ENCODE data around the gene NCAN.

NCAN gene

DNA sequence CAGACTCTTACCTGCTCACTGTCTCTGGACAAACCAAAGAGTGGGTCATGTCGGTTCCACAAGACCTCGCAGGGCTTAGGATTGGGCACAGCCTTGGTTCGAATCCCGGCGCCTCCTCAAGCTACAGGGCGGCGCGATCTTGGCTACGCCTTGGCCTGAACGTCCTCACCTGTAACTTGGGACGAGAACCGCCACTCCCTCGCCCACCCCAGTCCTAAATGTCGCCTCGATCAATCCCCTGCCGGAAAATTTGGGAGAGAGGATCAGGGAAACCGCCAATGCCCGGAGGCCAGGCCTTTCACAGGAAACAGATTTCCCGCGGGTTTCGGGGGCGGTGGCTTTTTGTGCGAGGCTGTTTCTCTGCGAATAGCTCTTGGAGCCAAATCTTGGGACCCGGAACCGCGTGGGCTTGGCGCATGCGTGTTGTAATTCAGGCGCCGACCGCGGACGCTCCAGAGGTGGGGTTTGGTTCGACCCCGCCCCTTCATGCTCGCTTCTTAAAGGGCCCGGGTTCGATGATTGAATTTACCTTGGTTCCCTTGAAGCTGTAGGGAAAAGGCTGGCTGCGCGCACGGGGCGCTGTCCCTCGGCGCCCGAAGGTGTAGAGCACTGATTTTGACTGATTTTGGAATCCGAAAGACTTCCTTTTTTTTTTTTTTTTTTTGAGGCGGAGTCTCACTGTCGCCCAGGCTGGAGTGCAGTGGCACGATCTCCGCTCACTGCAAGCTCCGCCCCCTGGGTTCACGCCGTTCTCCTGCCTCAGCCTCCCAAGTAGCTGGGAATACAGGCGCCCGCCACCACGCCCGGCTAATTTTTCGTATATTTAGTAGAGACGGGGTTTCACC is 8.5 kb upstream of the NCAN start, which contains the start of gene NR2C2AP:
TSS of gene NR2C2AP (minus strand) at position 403 of the 845 bp plus-strand sequence. CDS start at position 49, 354 bp downstream.
- Histone ChIP-seq H3K36me3 (ENCODE audit: control insufficient read depth, insufficient read depth, low read length) (peaks cover 3% of the 10 kb centered on the region), H3K27me3 (ENCODE audit: control insufficient read depth, insufficient read depth, low read length) (no peaks in the 10 kb centered on the region), H3K4me3 (ENCODE audit: low read length) (peak within 1 kb of the TSS; percentile 72), H3K27ac (ENCODE audit: low read depth, low read length) (peak within 1 kb of the TSS; percentile 38), H3K4me1 (ENCODE audit: control insufficient read depth, insufficient read depth, low read length) (peaks cover 5% of the 10 kb centered on the region), H3K9ac (ENCODE audit: low read length) (peak within 1 kb of the TSS; percentile 49)

DNA sequence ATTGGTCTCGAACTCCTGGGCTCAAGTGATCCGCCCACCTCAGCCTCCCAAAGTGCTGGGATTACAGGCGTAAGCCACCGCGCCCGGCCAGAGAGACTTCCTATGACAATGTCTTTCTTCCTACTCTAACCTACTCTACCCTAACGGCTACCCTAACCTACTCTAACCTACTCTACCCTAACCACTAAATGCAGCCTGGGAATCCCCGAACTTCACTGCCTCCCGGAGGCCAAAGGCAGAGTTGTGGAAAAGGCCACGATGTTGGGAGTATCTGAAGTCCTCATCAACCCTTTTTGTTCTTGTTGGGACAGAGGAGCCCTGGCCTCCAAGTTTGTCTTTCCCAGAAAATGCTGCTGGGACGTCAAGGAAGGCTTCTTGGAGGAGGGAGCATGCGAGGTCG is 7.6 kb upstream of the NCAN start:
- no peak overlapping the region for H3K4me3 ChIP-seq (ENCODE audit: low read length)

DNA sequence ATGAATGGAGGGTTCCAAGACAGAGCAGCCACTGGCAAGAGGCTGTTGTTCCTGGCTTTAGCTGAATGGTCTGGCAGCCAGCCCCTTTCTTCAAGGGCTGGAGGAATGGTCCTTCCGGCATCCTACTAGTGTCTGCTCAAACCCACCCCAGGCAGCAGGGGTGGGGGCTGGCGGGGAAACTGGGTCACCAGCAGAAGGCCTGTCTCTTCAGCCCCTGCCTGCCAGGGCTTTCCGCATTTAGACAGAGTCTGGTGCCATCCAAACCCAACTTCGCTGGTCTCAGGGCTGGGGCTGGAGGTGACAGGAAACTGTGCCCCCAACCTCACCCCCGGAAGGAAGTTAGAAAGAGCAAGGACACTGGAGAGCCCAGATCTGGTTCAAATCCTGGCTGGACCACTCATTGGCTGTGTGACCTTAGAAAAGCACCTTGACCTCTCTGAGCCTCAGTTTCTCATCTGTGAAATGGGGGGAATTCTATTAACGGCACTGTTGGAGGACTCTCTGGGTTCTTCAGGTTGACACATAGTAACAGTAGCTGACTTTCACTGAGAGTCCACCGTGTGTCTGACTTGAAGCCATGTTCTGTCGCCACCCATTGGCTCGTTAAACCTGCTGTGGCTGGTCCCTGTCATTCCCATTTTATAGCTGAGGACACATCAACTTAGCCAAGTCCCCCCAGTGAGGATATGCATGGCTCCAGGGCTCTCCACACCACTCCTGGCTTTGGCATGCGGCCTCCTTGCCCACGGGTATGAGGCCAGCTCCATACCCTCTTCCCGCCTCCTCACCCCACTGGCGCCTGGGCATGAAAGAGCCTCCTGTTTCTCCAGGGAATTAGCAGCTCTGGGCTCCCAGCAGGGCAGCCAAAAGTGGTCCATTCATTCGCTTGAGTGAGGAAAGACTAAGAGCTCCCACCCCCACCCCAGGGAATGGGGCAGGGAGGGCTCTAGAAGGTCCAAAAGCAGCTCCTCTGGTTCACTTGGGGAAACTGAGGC is 6.0 kb upstream of the NCAN start:
- Histone ChIP-seq H3K9ac (ENCODE audit: low read length) (no peak overlapping the region), H3K36me3 (ENCODE audit: control insufficient read depth, insufficient read depth, low read length) (no peaks in the 10 kb centered on the region), H3K27ac (ENCODE audit: low read depth, low read length) (no peak overlapping the region), H3K4me3 (ENCODE audit: low read length) (no peak overlapping the region), H3K27me3 (ENCODE audit: control insufficient read depth, insufficient read depth, low read length) (no peaks in the 10 kb centered on the region), H3K4me1 (ENCODE audit: control insufficient read depth, insufficient read depth, low read length) (peaks cover 5% of the 10 kb centered on the region)

More for the DNA sequence above, 7.6 kb upstream of the NCAN start:
- H3K27ac ChIP-seq (ENCODE audit: low read depth, low read length) = no peak overlapping the region
- no peaks in the 10 kb centered on the region for H3K27me3 ChIP-seq (ENCODE audit: control insufficient read depth, insufficient read depth, low read length)
- H3K36me3 ChIP-seq (ENCODE audit: control insufficient read depth, insufficient read depth, low read length) = no peaks in the 10 kb centered on the region
- no peak overlapping the region for H3K9ac ChIP-seq (ENCODE audit: low read length)
- peaks cover 5% of the 10 kb centered on the region for H3K4me1 ChIP-seq (ENCODE audit: control insufficient read depth, insufficient read depth, low read length)

DNA sequence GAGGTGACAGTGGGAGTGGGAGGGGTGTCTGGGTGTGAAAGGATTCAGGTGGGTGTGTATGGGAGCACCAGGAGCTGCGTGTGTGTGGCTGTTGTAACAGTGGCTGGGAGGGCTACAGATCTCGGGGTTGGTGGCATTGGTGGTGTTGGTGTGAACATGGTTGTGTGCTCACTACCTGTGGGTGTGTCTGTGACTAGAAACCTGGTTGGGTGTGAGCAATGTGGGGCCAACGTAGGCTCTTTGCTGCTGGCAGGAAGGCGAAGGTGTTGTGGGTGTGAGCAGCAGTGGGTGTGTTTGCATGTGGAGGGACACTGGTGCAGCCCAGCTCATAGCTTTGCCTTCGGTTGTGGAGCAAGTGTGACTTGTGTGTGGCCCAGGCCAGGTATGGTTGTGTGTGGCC is 4.8 kb upstream of the NCAN start:
- Histone ChIP-seq H3K9ac (ENCODE audit: low read length) (no peak overlapping the region), H3K4me3 (ENCODE audit: low read length) (no peak overlapping the region), H3K4me1 (ENCODE audit: control insufficient read depth, insufficient read depth, low read length) (peaks cover 5% of the 10 kb centered on the region), H3K27ac (ENCODE audit: low read depth, low read length) (no peak overlapping the region), H3K27me3 (ENCODE audit: control insufficient read depth, insufficient read depth, low read length) (peaks cover 6% of the 10 kb centered on the region), H3K36me3 (ENCODE audit: control insufficient read depth, insufficient read depth, low read length) (no peaks in the 10 kb centered on the region)

DNA sequence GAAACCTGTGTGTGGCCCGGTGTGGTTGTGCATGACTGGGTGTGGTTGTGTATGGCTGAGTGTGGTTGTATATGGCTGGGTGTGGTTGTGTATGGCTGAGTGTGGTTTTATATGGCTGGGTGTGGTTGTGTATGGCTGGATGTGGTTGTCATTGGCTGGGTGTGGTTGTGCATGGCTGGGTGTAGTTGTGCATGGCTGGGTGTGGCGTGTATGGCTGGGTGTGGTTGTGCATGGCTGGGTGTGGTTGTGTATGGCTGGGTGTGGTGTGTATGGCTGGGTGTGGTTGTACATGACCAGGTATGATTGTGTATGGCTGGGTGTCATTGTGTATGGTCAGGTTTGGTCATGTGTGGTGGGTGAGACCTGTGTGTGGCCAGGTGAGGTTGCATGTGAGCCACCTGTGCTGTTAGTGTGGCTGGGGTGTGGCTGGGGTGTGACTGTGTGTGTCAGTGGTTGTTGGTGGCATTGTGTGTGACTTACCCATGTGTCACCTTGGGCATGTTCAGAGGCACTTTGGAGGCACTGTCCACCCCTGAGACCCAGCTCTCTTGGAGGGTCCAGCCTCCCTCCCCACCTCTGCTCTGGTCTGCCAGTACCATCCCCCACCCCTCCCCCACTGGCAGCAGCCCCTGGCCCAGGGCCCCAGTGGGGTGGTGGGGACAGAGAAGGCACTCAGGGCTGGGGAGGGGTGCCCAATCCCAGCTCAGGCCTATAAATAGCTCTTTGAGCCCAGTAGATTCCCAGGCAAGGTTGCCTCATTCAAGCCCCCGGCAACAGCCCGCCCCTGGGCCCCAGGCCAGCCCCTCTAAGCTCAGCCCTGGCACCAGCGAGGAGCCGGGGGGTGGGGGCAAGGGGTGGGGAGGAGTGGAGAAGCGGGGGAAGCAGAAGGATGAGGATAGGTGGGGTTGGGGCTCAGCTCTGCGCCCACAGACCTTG is 3.9 kb upstream of the NCAN start:
- Histone ChIP-seq H3K36me3 (ENCODE audit: control insufficient read depth, insufficient read depth, low read length) (no peaks in the 10 kb centered on the region), H3K9ac (ENCODE audit: low read length) (no peak overlapping the region), H3K27ac (ENCODE audit: low read depth, low read length) (no peak overlapping the region), H3K4me1 (ENCODE audit: control insufficient read depth, insufficient read depth, low read length) (no peaks in the 10 kb centered on the region), H3K4me3 (ENCODE audit: low read length) (no peak overlapping the region), H3K27me3 (ENCODE audit: control insufficient read depth, insufficient read depth, low read length) (peaks cover 13% of the 10 kb centered on the region)

DNA sequence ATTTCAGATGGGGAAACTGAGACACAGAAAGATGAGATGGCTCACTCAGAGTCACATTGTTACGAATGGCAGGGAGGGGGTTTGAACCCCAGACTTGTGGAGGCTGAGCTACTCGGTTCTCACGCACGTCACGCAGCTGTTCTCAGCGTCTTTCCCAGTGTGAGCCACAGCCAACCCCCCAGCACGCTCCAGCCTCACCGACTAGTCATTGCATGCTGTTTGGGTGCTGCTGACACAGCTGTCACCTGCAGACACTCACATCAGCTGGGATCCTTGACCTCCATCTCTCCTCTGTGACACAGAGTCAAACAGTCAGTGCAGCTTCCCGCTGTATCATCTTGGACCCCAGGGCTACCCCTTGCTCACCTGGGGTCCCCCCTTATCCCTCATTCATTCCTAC is 2.4 kb upstream of the NCAN start:
- Histone ChIP-seq H3K4me1 (ENCODE audit: control insufficient read depth, insufficient read depth, low read length) (no peaks in the 10 kb centered on the region), H3K27ac (ENCODE audit: low read depth, low read length) (no peak overlapping the region), H3K4me3 (ENCODE audit: low read length) (no peak overlapping the region), H3K27me3 (ENCODE audit: control insufficient read depth, insufficient read depth, low read length) (peaks cover 17% of the 10 kb centered on the region), H3K36me3 (ENCODE audit: control insufficient read depth, insufficient read depth, low read length) (no peaks in the 10 kb centered on the region), H3K9ac (ENCODE audit: low read length) (no peak overlapping the region)

DNA sequence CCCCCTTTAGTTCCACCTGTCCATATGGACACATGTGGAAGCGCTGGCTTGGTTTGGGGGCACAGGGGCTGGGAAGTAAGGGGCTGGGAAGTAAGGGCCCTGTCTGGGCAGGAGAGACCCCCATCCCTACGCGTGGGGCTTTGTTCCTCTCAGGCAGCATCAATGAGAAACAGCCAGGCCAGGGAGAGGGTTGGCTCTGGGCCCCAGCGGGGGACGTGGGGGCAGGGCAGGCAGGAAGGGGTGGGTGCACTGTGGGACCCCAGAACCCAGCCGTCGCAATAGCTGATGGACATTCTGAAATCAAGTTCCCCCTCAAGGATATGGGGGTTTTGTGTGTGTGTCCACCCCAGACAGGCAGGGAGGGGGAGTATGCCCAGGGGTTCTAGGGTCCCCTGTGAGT is 1.2 kb downstream of the NCAN start:
- Histone ChIP-seq H3K27ac (ENCODE audit: low read depth, low read length) (no peak overlapping the region), H3K4me3 (ENCODE audit: low read length) (no peak overlapping the region), H3K27me3 (ENCODE audit: control insufficient read depth, insufficient read depth, low read length) (peaks cover 17% of the 10 kb centered on the region), H3K4me1 (ENCODE audit: control insufficient read depth, insufficient read depth, low read length) (no peaks in the 10 kb centered on the region), H3K36me3 (ENCODE audit: control insufficient read depth, insufficient read depth, low read length) (no peaks in the 10 kb centered on the region), H3K9ac (ENCODE audit: low read length) (no peak overlapping the region)

DNA sequence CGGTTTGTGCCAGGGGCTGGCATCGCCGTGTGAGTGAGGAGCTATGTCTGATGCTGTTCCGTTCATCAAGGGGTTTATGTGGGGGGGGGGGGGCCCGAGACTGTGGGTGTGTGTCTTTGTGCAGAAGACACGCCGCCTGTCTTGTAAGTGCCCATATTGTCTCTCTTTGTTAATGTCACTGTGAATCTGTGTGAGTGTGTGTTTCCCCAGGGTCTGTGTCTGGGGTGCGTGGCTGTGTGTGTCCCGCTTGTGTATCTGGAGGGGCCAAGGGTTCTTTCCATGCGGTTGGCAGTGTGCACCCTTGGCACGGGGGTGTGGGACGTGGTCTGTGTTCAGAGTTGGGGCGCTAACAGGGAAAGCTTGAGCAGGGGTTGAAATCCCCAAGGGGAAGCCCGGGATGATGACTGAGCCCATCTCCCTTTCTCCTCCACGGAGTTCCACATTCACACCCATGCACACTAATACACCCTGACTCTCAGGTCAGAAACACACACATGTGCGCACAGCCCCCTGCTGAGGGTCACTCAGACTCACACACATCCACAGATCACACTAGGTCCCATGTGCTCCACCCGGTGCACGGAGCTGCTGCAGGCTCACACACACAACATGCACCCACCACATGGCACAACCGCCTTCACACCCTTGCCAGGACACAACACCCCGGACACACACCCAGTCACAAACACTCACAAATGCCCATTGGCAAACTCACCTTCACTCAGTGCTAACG is 1.8 kb downstream of the NCAN start:
- Histone ChIP-seq H3K4me1 (ENCODE audit: control insufficient read depth, insufficient read depth, low read length) (no peaks in the 10 kb centered on the region), H3K27me3 (ENCODE audit: control insufficient read depth, insufficient read depth, low read length) (peaks cover 17% of the 10 kb centered on the region), H3K4me3 (ENCODE audit: low read length) (no peak overlapping the region), H3K36me3 (ENCODE audit: control insufficient read depth, insufficient read depth, low read length) (no peaks in the 10 kb centered on the region), H3K27ac (ENCODE audit: low read depth, low read length) (no peak overlapping the region), H3K9ac (ENCODE audit: low read length) (no peak overlapping the region)

DNA sequence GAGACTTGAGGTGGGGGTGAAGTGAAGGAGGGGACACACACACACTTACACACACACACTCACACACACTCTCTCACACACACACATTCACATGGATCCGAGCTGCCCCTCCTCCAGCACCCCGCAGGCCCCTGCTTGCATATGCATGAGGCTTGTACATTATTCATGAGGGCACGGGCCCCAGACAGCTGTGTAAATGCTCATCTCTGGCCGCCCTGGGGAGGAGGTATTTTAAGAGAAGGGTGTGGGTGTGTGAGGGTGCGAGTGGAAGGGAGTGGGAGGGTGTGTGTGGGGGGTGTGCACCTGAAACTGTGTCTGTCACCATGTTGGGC is 2.4 kb downstream of the NCAN start:
- H3K27me3 ChIP-seq (ENCODE audit: control insufficient read depth, insufficient read depth, low read length) = peaks cover 17% of the 10 kb centered on the region

DNA sequence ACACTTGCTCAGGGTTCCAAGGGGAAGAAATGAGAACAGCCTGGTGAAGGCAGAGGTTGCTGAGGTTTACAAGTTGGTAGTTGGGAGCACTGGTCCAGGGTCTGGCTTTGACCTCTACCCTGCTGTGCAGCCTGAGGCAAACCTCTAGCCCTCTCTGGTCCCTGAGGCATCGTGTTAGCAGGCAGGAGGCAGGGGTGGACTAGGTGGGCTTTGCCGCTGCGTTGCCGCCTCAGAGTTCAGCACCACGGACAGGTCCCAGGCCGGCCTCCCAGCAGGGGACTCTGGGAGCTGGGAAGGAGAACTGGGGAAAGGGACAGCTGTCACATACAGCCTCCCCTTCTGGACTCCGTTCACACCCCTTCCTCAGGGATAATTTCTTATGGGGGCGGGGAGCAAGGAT is 3.1 kb downstream of the NCAN start:
- Histone ChIP-seq H3K4me3 (ENCODE audit: low read length) (no peak overlapping the region), H3K36me3 (ENCODE audit: control insufficient read depth, insufficient read depth, low read length) (no peaks in the 10 kb centered on the region), H3K27ac (ENCODE audit: low read depth, low read length) (no peak overlapping the region), H3K4me1 (ENCODE audit: control insufficient read depth, insufficient read depth, low read length) (no peaks in the 10 kb centered on the region), H3K9ac (ENCODE audit: low read length) (no peak overlapping the region), H3K27me3 (ENCODE audit: control insufficient read depth, insufficient read depth, low read length) (peaks cover 17% of the 10 kb centered on the region)

More for the DNA sequence above, 2.4 kb downstream of the NCAN start:
- Histone ChIP-seq H3K36me3 (ENCODE audit: control insufficient read depth, insufficient read depth, low read length) (no peaks in the 10 kb centered on the region), H3K4me1 (ENCODE audit: control insufficient read depth, insufficient read depth, low read length) (no peaks in the 10 kb centered on the region), H3K27ac (ENCODE audit: low read depth, low read length) (no peak overlapping the region), H3K9ac (ENCODE audit: low read length) (no peak overlapping the region), H3K4me3 (ENCODE audit: low read length) (no peak overlapping the region)

DNA sequence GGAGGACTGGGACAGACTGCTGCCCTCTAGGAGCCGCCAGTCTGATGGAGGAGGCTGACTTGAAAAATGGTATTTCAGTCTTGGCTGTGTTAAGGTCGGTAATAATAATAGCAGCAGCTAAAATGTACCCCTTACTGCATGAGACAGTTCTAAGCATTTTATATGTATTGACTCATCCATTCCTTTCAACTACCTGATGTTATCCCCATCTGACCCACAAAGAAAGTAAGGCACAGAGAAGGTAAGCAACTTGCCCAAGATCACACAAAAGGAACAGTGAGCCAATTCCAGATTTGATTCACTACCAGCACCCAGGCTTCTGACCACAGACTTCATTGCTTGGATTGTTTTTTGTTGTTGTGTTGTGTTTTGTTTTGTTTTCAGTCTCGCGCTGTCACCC is 4.0 kb downstream of the NCAN start:
- Histone ChIP-seq H3K4me3 (ENCODE audit: low read length) (no peak overlapping the region), H3K4me1 (ENCODE audit: control insufficient read depth, insufficient read depth, low read length) (no peaks in the 10 kb centered on the region), H3K27me3 (ENCODE audit: control insufficient read depth, insufficient read depth, low read length) (peaks cover 17% of the 10 kb centered on the region), H3K9ac (ENCODE audit: low read length) (no peak overlapping the region), H3K27ac (ENCODE audit: low read depth, low read length) (no peak overlapping the region), H3K36me3 (ENCODE audit: control insufficient read depth, insufficient read depth, low read length) (no peaks in the 10 kb centered on the region)
